Mucosa of rectum (tissue), 2 donors: Measurements from ENCODE around the gene RIMS1.

ENCODE experiments used
- H3K27ac ChIP-seq, 2 donors: one replicate each; pipeline ENCODE4 v1.7.0; 2013; ENCODE audit warnings: inconsistent platforms in 2 of 2, low read depth in 2 of 2, low read length in 2 of 2
- H3K27me3 ChIP-seq, 2 donors: one replicate each; pipeline ENCODE4 v1.7.0; 2013; ENCODE audit warnings: low read length in 2 of 2; ENCODE audit not compliant: control insufficient read depth in 2 of 2, insufficient read depth in 2 of 2
- H3K36me3 ChIP-seq, 2 donors: one replicate each; pipeline ENCODE4 v1.7.0; 2013; ENCODE audit warnings: low read length in 2 of 2; ENCODE audit not compliant: control insufficient read depth in 2 of 2, insufficient read depth in 2 of 2
- H3K4me1 ChIP-seq, 2 donors: one replicate each; pipeline ENCODE4 v1.7.0; 2013; ENCODE audit warnings: low read length in 2 of 2, mild to moderate bottlenecking in 1 of 2; ENCODE audit not compliant: control insufficient read depth in 2 of 2, insufficient read depth in 2 of 2
- H3K4me3 ChIP-seq, 2 donors: one replicate each; pipeline ENCODE4 v1.7.0; 2013; ENCODE audit warnings: low read length in 2 of 2
- H3K9ac ChIP-seq, 2 donors: one replicate each; pipeline ENCODE4 v1.7.0; 2013; ENCODE audit warnings: low read length in 2 of 2, low read depth in 1 of 2, mild to moderate bottlenecking in 1 of 2
- H3K9me3 ChIP-seq, 2 donors: one replicate each; pipeline ENCODE4 v1.7.0; 2013; ENCODE audit warnings: low read length in 2 of 2; ENCODE audit not compliant: control insufficient read depth in 2 of 2
- donor health status: healthy.
- donor health status: Normal muscosa, but diverticular disease.

The RIMS1 gene

GRCh38 chr6:72032086-72032485, 145.7 kb downstream of the RIMS1 start:
- H3K9me3 ChIP-seq = no peaks in the 10 kb centered on the region
- no peak overlapping the region for H3K27ac ChIP-seq
- no peak overlapping the region for H3K9ac ChIP-seq
- no peaks in the 10 kb centered on the region for H3K27me3 ChIP-seq
- H3K4me3 ChIP-seq = no peak overlapping the region
- no peaks in the 10 kb centered on the region for H3K4me1 ChIP-seq
- H3K36me3 ChIP-seq = no peaks in the 10 kb centered on the region

GRCh38 chr6:72035486-72035885, 149.1 kb downstream of the RIMS1 start:
- H3K4me1 ChIP-seq = no peaks in the 10 kb centered on the region
- no peak overlapping the region for H3K27ac ChIP-seq
- H3K27me3 ChIP-seq = no peaks in the 10 kb centered on the region
- no peak overlapping the region for H3K4me3 ChIP-seq
- no peak overlapping the region for H3K9ac ChIP-seq
- H3K36me3 ChIP-seq = no peaks in the 10 kb centered on the region
- H3K9me3 ChIP-seq = no peaks in the 10 kb centered on the region

DNA sequence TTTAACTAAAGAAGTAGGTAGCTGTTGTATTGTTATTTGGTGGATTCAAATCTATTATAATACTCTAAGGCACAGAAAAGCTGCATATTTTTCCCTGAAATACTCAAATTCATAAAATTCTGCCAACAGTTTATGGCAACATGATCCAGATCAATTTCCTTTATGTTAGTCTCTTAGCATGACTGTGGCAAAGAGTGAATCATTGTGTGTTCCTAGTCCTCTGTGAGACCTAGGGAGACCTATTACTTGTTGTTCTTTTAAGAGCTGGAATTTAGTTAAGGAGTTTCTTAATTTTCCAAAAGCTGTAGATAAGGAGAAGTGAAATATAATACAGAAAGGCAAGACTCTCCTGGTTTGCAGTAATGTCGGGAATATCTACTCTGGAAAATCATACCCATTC, 149.6 kb downstream of the RIMS1 start:
- H3K9ac ChIP-seq = no peak overlapping the region
- H3K27me3 ChIP-seq = no peaks in the 10 kb centered on the region

DNA sequence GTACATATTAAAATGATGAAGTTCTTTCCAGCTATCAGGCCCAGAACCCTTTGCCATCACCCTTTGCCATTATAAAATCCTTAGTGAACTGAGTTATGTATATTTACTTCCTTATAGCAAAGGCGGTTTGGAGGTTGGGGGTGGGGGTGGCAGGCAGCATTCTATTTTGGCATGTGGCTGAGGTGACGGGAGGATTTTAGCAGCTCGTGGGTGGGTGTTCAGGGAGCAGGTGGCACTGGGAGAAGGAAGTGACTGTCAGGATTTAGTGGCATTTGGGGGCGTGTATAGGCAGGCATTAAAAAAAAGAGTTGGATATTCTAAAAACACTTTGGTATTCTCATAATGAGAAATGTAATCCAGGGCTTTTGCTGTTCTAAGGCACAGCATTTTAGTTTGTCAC, 150.7 kb downstream of the RIMS1 start:
- no peaks in the 10 kb centered on the region for H3K4me1 ChIP-seq
- no peak overlapping the region for H3K27ac ChIP-seq
- no peaks in the 10 kb centered on the region for H3K27me3 ChIP-seq
- H3K9ac ChIP-seq = no peak overlapping the region
- no peaks in the 10 kb centered on the region for H3K36me3 ChIP-seq
- H3K4me3 ChIP-seq = no peak overlapping the region
- H3K9me3 ChIP-seq = no peaks in the 10 kb centered on the region

More for the DNA sequence above, 149.6 kb downstream of the RIMS1 start:
- H3K9me3 ChIP-seq = no peaks in the 10 kb centered on the region
- no peak overlapping the region for H3K4me3 ChIP-seq
- H3K4me1 ChIP-seq = no peaks in the 10 kb centered on the region
- H3K36me3 ChIP-seq = no peaks in the 10 kb centered on the region
- no peak overlapping the region for H3K27ac ChIP-seq

GRCh38 chr6:72040111-72040510, 153.8 kb downstream of the RIMS1 start:
- Histone ChIP-seq H3K4me3 (no peak overlapping the region), H3K9ac (no peak overlapping the region), H3K27ac (no peak overlapping the region), H3K4me1 (no peaks in the 10 kb centered on the region), H3K9me3 (no peaks in the 10 kb centered on the region), H3K27me3 (no peaks in the 10 kb centered on the region), H3K36me3 (no peaks in the 10 kb centered on the region)

DNA sequence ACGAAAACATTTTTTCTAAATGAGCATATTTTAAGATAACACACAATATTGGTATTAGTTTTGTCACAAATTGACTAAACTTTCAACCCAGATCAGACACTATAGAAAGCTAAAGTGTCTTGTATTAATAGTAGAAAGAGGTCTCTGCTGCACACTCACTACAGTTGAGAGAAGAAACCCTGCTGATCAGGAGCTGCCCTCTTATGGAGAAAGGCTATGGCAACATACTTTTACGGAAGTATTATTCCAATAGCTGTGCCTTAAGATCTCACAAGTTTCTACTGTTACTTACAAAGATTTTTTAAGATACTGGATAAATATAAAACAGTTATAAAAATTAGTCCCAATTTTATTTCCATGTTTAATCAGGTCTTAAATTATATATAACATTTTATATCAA, 155.7 kb downstream of the RIMS1 start:
- H3K27me3 ChIP-seq = no peaks in the 10 kb centered on the region
- H3K27ac ChIP-seq = no peak overlapping the region
- no peak overlapping the region for H3K9ac ChIP-seq
- no peak overlapping the region for H3K4me3 ChIP-seq
- no peaks in the 10 kb centered on the region for H3K9me3 ChIP-seq
- no peaks in the 10 kb centered on the region for H3K36me3 ChIP-seq
- H3K4me1 ChIP-seq = no peaks in the 10 kb centered on the region

DNA sequence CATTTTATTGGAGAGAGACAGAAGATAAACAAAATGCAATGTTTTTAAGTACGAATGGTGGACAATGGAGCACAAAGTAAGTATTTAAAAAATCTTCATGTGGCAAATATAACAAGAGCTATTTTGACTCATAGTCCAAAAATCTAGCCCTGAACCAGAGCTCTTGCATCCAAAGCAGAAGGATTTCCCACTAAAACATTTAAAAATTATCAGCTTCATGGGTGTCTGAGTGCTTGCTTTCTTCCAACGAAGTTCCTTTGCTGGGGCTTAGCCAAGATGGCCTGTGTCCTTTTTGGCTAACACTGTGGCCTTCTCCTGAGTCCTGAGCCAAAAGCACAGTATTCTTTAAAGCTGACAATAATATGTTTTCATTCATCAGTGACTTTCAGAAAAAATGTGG, 161.7 kb downstream of the RIMS1 start:
- no peak overlapping the region for H3K9ac ChIP-seq
- no peaks in the 10 kb centered on the region for H3K9me3 ChIP-seq
- no peaks in the 10 kb centered on the region for H3K4me1 ChIP-seq
- H3K36me3 ChIP-seq = no peaks in the 10 kb centered on the region
- H3K27ac ChIP-seq = no peak overlapping the region
- no peaks in the 10 kb centered on the region for H3K27me3 ChIP-seq
- no peak overlapping the region for H3K4me3 ChIP-seq

DNA sequence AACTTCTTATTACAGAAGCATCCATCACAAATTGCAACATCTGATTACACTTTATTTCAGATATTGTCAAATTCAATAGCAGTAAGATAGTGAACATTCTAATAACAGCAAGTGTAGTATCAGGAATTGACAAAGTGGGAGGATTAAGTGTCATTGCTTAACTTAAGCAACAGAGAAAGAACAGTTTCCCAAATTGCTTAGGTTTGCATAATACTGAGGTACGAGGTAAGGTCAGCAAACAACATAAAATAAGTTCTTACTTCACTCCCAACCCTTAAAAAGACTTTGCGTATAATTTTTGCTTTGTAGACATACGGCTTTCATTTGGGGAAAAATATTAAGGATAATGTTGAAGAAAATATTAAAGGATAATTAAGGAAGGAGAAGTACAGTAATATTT, 163.0 kb downstream of the RIMS1 start:
- no peaks in the 10 kb centered on the region for H3K27me3 ChIP-seq
- H3K9ac ChIP-seq = no peak overlapping the region
- no peak overlapping the region for H3K4me3 ChIP-seq
- H3K27ac ChIP-seq = no peak overlapping the region
- H3K4me1 ChIP-seq = no peaks in the 10 kb centered on the region
- H3K9me3 ChIP-seq = no peaks in the 10 kb centered on the region
- no peaks in the 10 kb centered on the region for H3K36me3 ChIP-seq

- no peaks in the 10 kb centered on the region for H3K36me3 ChIP-seq
- H3K9me3 ChIP-seq = no peaks in the 10 kb centered on the region
- no peaks in the 10 kb centered on the region for H3K4me1 ChIP-seq
- no peaks in the 10 kb centered on the region for H3K27me3 ChIP-seq
- no peak overlapping the region for H3K27ac ChIP-seq
- no peak overlapping the region for H3K9ac ChIP-seq
- H3K4me3 ChIP-seq = no peak overlapping the region
These were observed 174.9 kb downstream of the RIMS1 start for GRCh38 chr6:72061286-72061685.

- no peak overlapping the region for H3K4me3 ChIP-seq
- no peaks in the 10 kb centered on the region for H3K27me3 ChIP-seq
- H3K27ac ChIP-seq = no peak overlapping the region
- no peak overlapping the region for H3K9ac ChIP-seq
- no peaks in the 10 kb centered on the region for H3K36me3 ChIP-seq
- no peaks in the 10 kb centered on the region for H3K9me3 ChIP-seq
- no peaks in the 10 kb centered on the region for H3K4me1 ChIP-seq
These were observed 178.1 kb downstream of the RIMS1 start for GRCh38 chr6:72064399-72064975.

- H3K9me3 ChIP-seq = no peaks in the 10 kb centered on the region
- H3K36me3 ChIP-seq = no peaks in the 10 kb centered on the region
- no peak overlapping the region for H3K27ac ChIP-seq
These were observed 191.7 kb downstream of the RIMS1 start for GRCh38 chr6:72078096-72078495.

More at GRCh38 chr6:72078096-72078495, 191.7 kb downstream of the RIMS1 start:
- Histone ChIP-seq H3K4me3 (no peak overlapping the region), H3K27me3 (peaks cover 0 to 2% of the 10 kb centered on the region in 2 donors), H3K9ac (no peak overlapping the region), H3K4me1 (no peaks in the 10 kb centered on the region)
